Common myeloid progenitor, CD34-positive (primary cell): ENCODE results near the gene HECTD1.

Experiments
- CTCF ChIA-PET: fragments of 350-600 bp; sonication (Branson Sonifier 250); formaldehyde crosslinking; loops from one replicate; lab custom pipeline; 2021; ENCODE audit warnings: antibody characterized with exemption; lab: Charles Lee
- POLR2A ChIA-PET: fragments of 350-600 bp; sonication (Branson Sonifier 250); formaldehyde crosslinking; loops from one replicate; lab custom pipeline; 2021; ENCODE audit warnings: antibody characterized with exemption; lab: Charles Lee
- DNase-seq, 3 donors: peaks; one replicate each; pipeline versions ENCODE4 v3.0.0 to v3.0.0-alpha.2; 2013
- H3K27ac ChIP-seq, 2 experiments: 1 replicate in 1 of 2; 2 replicates in 1 of 2; pipeline ENCODE4 v1.7.0; 2013; ENCODE audit warnings: inconsistent platforms in 2 of 2, low read length in 2 of 2, mild to moderate bottlenecking in 2 of 2, low read depth in 1 of 2, moderate library complexity in 1 of 2; ENCODE audit not compliant: severe bottlenecking in 2 of 2, insufficient read depth in 1 of 2, poor library complexity in 1 of 2
- H3K27me3 ChIP-seq, 5 experiments: replicated peaks in 2 of 5; 1 replicate in 3 of 5; 2 replicates in 2 of 5; pipeline versions ENCODE4 v1.6.1 to v1.7.0; 2013; ENCODE audit warnings: low read length in 4 of 5, mild to moderate bottlenecking in 2 of 5, moderate library complexity in 2 of 5, inconsistent platforms in 1 of 5; ENCODE audit not compliant: insufficient read depth in 5 of 5, control insufficient read depth in 4 of 5
- H3K36me3 ChIP-seq, 4 experiments: 1 replicate in 2 of 4; 2 replicates in 2 of 4; pipeline versions ENCODE4 v1.6.1 to v1.7.0; 2013; ENCODE audit warnings: low read length in 3 of 4, control low read depth in 1 of 4, mild to moderate bottlenecking in 1 of 4; ENCODE audit not compliant: control insufficient read depth in 4 of 4, insufficient read depth in 4 of 4
- H3K4me1 ChIP-seq, 4 experiments: 1 replicate in 3 of 4; 2 replicates in 1 of 4; pipeline versions ENCODE4 v1.6.1 to v1.7.1; 2013; ENCODE audit warnings: low read length in 3 of 4, mild to moderate bottlenecking in 3 of 4, control low read depth in 1 of 4, inconsistent platforms in 1 of 4, moderate library complexity in 1 of 4; ENCODE audit not compliant: control insufficient read depth in 4 of 4, insufficient read depth in 4 of 4; ENCODE audit errors: control extremely low read depth in 1 of 4
- H3K4me3 ChIP-seq, 7 experiments: 1 replicate in 4 of 7; 2 replicates in 3 of 7; pipeline versions ENCODE4 v1.5.1 to v1.7.0; 2013; ENCODE audit warnings: mild to moderate bottlenecking in 7 of 7, low read length in 6 of 7, moderate library complexity in 6 of 7, inconsistent platforms in 2 of 7, low read depth in 2 of 7, control low read depth in 1 of 7; ENCODE audit not compliant: insufficient read depth in 4 of 7, control insufficient read depth in 1 of 7; ENCODE audit errors: extremely low read depth in 1 of 7
- H3K9me3 ChIP-seq, 5 experiments: 1 replicate in 4 of 5; 2 replicates in 1 of 5; pipeline versions ENCODE4 v1.6.1 to v1.7.1; 2013; ENCODE audit warnings: low read length in 4 of 5, mild to moderate bottlenecking in 2 of 5, inconsistent platforms in 1 of 5, low read depth in 1 of 5, moderate library complexity in 1 of 5; ENCODE audit not compliant: control insufficient read depth in 4 of 5, insufficient read depth in 2 of 5; ENCODE audit errors: control extremely low read depth in 1 of 5
- WGBS: methylation state at CpG from one replicate; pipeline ENCODE4 v1.1.5; 2013; ENCODE audit not compliant: insufficient coverage; 5-methylcytosine and 5-hydroxymethylcytosine counted together

The HECTD1 gene

DNA sequence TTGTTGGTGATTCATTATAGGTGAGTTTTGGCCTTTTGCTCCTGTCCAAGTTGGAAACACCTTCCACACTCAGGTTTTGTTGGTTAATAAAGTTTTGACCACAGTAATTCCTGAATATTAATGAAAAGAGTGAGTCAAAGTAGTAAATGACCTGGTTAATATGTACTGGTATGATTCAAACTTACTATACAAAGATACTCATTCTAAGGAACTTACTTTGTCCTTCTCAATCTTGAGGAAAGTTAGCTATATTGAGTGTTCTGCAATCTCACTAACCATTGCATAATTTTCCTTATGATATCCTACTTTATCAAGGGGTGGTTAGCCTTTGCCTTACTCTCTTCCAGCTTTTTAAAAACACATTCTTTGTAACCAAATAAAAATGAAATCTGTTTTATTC, 20.9 kb upstream of the HECTD1 start:
- ChIA-PET POLR2A (no interaction called here), CTCF (no interaction called here)
- Histone ChIP-seq H3K4me3 (no peak overlapping the region), H3K27ac (no peak overlapping the region), H3K4me1 (peaks cover 5 to 11% (median 6%) of the 10 kb centered on the region in 4 experiments), H3K27me3 (no peaks in the 10 kb centered on the region), H3K9me3 (no peaks in the 10 kb centered on the region), H3K36me3 (no peaks in the 10 kb centered on the region)
- no peak for DNase-seq

DNA sequence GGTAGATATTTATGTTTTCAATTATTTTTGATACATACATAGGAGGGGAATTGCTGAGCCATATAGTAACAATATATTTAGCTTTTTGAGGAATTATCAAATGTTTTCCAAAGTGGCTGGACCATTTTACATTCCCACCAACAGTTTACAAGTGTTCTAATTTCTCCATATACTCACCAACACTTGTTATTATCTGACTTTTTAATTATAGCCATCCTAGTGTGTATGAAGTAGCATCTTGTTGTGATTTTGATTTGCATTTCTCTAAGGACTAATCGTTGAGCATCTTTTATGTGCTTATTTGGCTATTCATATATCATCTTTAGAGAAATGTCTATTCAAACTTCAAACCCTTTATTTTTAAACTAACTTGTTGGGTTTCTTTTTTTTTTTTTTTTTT, 17.2 kb upstream of the HECTD1 start:
- ChIA-PET POLR2A (no interaction called here), CTCF (no interaction called here)
- no peak for DNase-seq
- H3K4me1 ChIP-seq: peaks cover 3 to 11% (median 5%) of the 10 kb centered on the region in 4 experiments
- H3K36me3 ChIP-seq: no peaks in the 10 kb centered on the region
- H3K27ac ChIP-seq: no peak overlapping the region
- no peaks in the 10 kb centered on the region for H3K9me3 ChIP-seq
- WGBS: no CpG with 5 or more reads among the region's 1 CpG
- no peak overlapping the region for H3K4me3 ChIP-seq
- no peaks in the 10 kb centered on the region for H3K27me3 ChIP-seq

DNA sequence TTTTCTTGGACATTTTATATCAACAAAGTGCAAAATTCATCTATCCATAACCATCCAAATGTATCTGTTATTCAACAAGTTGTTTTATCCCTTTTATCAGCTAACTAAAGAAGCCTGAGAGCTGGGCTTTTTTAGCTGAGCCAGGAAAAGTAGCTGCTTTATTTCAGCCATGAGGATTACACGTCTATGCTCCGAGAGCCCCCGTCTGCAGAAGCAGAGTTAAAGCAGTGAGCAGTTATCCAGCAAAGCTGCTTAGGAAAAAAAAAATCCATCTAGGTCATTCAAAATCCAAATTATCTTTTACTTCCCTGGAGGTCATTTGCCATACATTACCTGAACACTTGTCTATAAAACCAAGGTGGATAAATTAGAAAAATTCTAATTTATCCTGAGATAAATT, 15.7 kb upstream of the HECTD1 start:
- Histone ChIP-seq H3K4me3 (no peak overlapping the region), H3K36me3 (no peaks in the 10 kb centered on the region), H3K4me1 (no peaks in the 10 kb centered on the region), H3K27ac (no peak overlapping the region), H3K27me3 (no peaks in the 10 kb centered on the region), H3K9me3 (no peaks in the 10 kb centered on the region)
- ChIA-PET CTCF (interaction anchor here (0.7 kb wide), 1 partner anchor 14 kb away, joined by 3 read pairs; no protein-coding TSS in a partner anchor), POLR2A (no interaction called here)
- DNase-seq: no peak
- 92% methylated on average over 3 of the region's 3 CpGs for WGBS

DNA sequence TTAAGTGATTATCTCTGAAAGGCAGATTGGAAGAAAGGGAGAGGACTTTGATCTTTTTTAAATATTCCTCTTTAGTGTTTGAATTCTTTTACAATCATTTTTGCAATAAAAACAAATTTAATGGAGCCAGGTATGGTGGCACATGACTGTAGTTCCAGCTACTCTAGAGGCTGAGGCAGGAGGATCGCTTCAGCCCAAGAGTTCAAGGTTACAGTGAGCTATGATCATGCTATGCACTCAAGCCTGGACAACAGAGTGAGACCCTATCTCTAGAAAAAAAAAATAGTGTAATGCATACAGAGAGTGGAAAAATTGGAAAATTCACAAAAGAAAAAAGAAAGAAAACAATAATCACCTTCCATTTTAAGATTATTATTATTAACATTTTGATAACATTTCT, 15.2 kb upstream of the HECTD1 start:
- Histone ChIP-seq H3K9me3 (no peaks in the 10 kb centered on the region), H3K27me3 (no peaks in the 10 kb centered on the region), H3K27ac (no peak overlapping the region), H3K4me1 (no peaks in the 10 kb centered on the region), H3K36me3 (no peaks in the 10 kb centered on the region), H3K4me3 (no peak overlapping the region)
- WGBS: 83% methylated on average over 1 of the region's 1 CpG
- no peak for DNase-seq
- ChIA-PET POLR2A (no interaction called here), CTCF (no interaction called here)

DNA sequence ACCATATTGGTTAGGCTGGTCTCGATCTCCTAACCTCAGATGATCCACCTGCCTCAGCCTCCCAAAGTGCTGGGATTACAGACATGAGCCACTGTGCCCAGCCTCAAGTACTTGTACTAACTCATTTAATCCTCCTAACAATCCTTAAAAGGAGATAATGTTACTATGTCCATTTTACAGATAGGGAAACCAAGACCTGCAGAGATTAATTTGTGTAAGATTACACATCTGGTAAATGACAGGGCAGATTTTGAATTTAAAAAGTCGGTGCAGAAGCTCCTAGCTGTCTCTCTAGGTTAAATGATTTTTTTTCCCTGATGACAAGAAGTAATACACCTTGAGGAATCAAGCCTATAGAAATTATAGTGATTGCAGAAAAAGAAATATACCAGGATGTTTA, 13.7 kb upstream of the HECTD1 start:
- no peak for DNase-seq
- ChIA-PET CTCF (no interaction called here), POLR2A (no interaction called here)
- 83% methylated on average over 2 of the region's 2 CpGs for WGBS
- no peak overlapping the region for H3K27ac ChIP-seq
- no peaks in the 10 kb centered on the region for H3K27me3 ChIP-seq
- H3K4me1 ChIP-seq: no peaks in the 10 kb centered on the region
- H3K9me3 ChIP-seq: no peaks in the 10 kb centered on the region
- H3K4me3 ChIP-seq: no peak overlapping the region
- H3K36me3 ChIP-seq: no peaks in the 10 kb centered on the region

DNA sequence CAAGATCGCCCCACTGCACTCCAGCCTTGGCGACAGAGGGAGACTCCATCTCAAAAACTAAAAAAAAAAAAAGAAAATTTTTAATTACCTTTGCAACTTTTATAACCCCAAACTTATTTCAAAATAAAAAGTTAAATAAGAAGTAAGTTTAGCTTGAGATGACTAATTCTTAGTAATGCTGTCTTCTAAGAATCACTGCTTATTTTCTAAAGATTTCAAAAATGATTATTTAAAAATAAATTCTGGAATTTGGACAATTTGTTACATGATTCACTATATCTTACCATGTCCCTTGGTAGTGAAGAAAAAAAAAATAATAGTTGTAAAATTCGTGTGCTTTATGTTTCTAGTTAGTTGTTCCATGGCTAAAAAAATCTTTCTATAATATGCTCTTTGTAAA, 11.6 kb upstream of the HECTD1 start:
- Histone ChIP-seq H3K4me3 (no peak overlapping the region), H3K27me3 (no peaks in the 10 kb centered on the region), H3K9me3 (no peaks in the 10 kb centered on the region), H3K4me1 (no peaks in the 10 kb centered on the region), H3K27ac (no peak overlapping the region), H3K36me3 (no peaks in the 10 kb centered on the region)
- CTCF ChIA-PET: no interaction called here
- DNase-seq: no peak
- WGBS: no CpG with 5 or more reads among the region's 3 CpGs
- POLR2A ChIA-PET: no interaction called here

DNA sequence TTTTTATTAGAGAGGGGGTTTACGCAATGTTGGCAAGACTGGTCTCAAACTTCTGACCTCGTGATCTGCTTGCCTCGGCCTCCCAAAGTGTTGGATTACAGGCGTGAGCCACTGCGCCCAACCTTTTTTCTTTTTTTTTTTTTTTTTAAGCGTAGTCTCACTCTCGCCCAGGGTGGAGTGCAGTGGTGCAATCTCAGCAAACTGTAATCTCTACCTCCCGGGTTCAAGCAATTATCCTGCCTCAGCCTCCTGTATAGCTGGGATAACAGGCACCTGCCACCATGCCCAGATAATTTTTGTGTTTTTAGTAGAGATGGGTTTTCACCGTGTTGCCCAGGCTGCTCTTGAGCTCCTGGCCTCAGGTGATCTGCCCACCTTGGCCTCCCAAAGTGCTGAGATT, 8.8 kb upstream of the HECTD1 start:
- no peak overlapping the region for H3K27ac ChIP-seq
- peaks cover 0 to 2% (median 0%) of the 10 kb centered on the region in 4 experiments for H3K4me1 ChIP-seq
- ChIA-PET POLR2A (no interaction called here), CTCF (no interaction called here)
- H3K36me3 ChIP-seq: no peaks in the 10 kb centered on the region
- DNase-seq: no peak
- no peak overlapping the region for H3K4me3 ChIP-seq
- WGBS: 93% methylated on average over 7 of the region's 9 CpGs
- no peaks in the 10 kb centered on the region for H3K27me3 ChIP-seq
- no peaks in the 10 kb centered on the region for H3K9me3 ChIP-seq
